ENCODE data around the gene PCNP.

PCNP gene

GRCh38 chr3:101544161-101544850, 29.7 kb upstream of the PCNP start:
- POLR2A ChIA-PET, result no interaction called here
- Histone ChIP-seq H3K36me3 (ENCODE audit: control insufficient read depth in 2 of 2, insufficient read depth in 1 of 2, low read length in 2 of 2) (no peaks in the 10 kb centered on the region), H3K4me3 (ENCODE audit: low read depth, low read length) (no peak overlapping the region), H3K9me3 (ENCODE audit: control insufficient read depth, insufficient read depth, low read depth, low read length) (no peaks in the 10 kb centered on the region), H3K27ac (ENCODE audit: extremely low read depth, low read depth, low read length) (no peak overlapping the region), H3K4me1 (ENCODE audit: control insufficient read depth, insufficient read depth, low read length) (no peaks in the 10 kb centered on the region)
- TF ChIP-seq ZNF670 (tag by site-specific recombination; IDR thresholded peaks at IDR 0.05; ENCODE audit: low read depth) (no peak), ZNF184 (tag by site-specific recombination; IDR thresholded peaks at IDR 0.05) (no peak), ZNF416 (tag by site-specific recombination; IDR thresholded peaks at IDR 0.05) (no peak), ZNF654 (tag by site-specific recombination; IDR thresholded peaks at IDR 0.05; ENCODE audit: low read depth) (no peak), ZNF549 (tag by site-specific recombination; IDR thresholded peaks at IDR 0.05) (no peak), RBAK (tag by site-specific recombination; IDR thresholded peaks at IDR 0.05) (no peak), ZXDB (tag by site-specific recombination; IDR thresholded peaks at IDR 0.05) (no peak), ZNF423 (tag by site-specific recombination; IDR thresholded peaks at IDR 0.05) (no peak), ZNF366 (tag by site-specific recombination; conservative IDR thresholded peaks at IDR 0.05) (no peak), ZNF324 (tag by site-specific recombination; IDR thresholded peaks at IDR 0.05) (no peak), ZNF140 (tag by site-specific recombination; IDR thresholded peaks at IDR 0.05) (no peak), ZNF266 (tag by site-specific recombination; IDR thresholded peaks at IDR 0.05; ENCODE audit: low read depth) (no peak)
- TF ChIP-seq, protein P1, sequence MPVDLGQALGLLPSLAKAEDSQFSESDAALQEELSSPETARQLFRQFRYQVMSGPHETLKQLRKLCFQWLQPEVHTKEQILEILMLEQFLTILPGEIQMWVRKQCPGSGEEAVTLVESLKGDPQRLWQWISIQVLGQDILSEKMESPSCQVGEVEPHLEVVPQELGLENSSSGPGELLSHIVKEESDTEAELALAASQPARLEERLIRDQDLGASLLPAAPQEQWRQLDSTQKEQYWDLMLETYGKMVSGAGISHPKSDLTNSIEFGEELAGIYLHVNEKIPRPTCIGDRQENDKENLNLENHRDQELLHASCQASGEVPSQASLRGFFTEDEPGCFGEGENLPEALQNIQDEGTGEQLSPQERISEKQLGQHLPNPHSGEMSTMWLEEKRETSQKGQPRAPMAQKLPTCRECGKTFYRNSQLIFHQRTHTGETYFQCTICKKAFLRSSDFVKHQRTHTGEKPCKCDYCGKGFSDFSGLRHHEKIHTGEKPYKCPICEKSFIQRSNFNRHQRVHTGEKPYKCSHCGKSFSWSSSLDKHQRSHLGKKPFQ (tag by site-specific recombination; IDR thresholded peaks at IDR 0.05), result no peak
- TF ChIP-seq, protein P2, sequence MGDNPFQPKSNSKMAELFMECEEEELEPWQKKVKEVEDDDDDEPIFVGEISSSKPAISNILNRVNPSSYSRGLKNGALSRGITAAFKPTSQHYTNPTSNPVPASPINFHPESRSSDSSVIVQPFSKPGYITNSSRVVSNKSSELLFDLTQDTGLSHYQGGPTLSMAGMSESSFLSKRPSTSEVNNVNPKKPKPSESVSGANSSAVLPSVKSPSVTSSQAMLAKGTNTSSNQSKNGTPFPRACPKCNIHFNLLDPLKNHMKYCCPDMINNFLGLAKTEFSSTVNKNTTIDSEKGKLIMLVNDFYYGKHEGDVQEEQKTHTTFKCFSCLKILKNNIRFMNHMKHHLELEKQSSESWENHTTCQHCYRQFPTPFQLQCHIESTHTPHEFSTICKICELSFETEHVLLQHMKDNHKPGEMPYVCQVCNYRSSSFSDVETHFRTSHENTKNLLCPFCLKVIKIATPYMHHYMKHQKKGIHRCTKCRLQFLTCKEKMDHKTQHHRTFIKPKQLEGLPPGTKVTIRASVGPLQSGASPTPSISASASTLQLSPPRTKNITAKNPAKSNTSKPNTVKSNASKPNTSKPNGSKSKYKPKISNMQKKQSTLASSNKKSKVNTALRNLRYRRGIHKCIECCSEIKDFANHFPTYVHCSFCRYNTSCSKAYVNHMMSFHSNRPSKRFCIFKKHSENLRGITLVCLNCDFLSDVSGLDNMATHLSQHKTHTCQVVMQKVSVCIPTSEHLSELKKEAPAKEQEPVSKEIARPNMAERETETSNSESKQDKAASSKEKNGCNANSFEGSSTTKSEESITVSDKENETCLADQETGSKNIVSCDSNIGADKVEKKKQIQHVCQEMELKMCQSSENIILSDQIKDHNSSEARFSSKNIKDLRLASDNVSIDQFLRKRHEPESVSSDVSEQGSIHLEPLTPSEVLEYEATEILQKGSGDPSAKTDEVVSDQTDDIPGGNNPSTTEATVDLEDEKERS (tag by site-specific recombination; IDR thresholded peaks at IDR 0.05), result no peak
- CTCF ChIA-PET, result no interaction called here

GRCh38 chr3:101548527-101549105, 25.4 kb upstream of the PCNP start:
- Histone ChIP-seq H3K36me3 (ENCODE audit: control insufficient read depth in 2 of 2, insufficient read depth in 1 of 2, low read length in 2 of 2) (no peaks in the 10 kb centered on the region), H3K4me1 (ENCODE audit: control insufficient read depth, insufficient read depth, low read length) (no peaks in the 10 kb centered on the region), H3K9me3 (ENCODE audit: control insufficient read depth, insufficient read depth, low read depth, low read length) (no peaks in the 10 kb centered on the region), H3K4me3 (ENCODE audit: low read depth, low read length) (no peak overlapping the region), H3K27ac (ENCODE audit: extremely low read depth, low read depth, low read length) (no peak overlapping the region)
- CTCF ChIA-PET, result interaction anchor here (1.1 kb wide), 1 partner anchor 89 kb away, joined by 4 read pairs; no protein-coding TSS in a partner anchor
- POLR2A ChIA-PET, result no interaction called here
- TF ChIP-seq ZNF248 (tag by site-specific recombination; IDR thresholded peaks at IDR 0.05), result no peak
- no peak for TF ChIP-seq ZNF529 (tag by site-specific recombination; IDR thresholded peaks at IDR 0.05; ENCODE audit: insufficient replicate concordance)
- TF ChIP-seq PRDM6 (tag by site-specific recombination; IDR thresholded peaks at IDR 0.05), result no peak
- TF ChIP-seq, protein P3, sequence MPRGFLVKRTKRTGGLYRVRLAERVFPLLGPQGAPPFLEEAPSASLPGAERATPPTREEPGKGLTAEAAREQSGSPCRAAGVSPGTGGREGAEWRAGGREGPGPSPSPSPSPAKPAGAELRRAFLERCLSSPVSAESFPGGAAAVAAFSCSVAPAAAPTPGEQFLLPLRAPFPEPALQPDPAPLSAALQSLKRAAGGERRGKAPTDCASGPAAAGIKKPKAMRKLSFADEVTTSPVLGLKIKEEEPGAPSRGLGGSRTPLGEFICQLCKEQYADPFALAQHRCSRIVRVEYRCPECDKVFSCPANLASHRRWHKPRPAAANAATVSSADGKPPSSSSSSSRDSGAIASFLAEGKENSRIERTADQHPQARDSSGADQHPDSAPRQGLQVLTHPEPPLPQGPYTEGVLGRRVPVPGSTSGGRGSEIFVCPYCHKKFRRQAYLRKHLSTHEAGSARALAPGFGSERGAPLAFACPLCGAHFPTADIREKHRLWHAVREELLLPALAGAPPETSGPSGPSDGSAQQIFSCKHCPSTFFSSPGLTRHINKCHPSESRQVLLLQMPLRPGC (tag by site-specific recombination; IDR thresholded peaks at IDR 0.05), result no peak
- TF ChIP-seq BCL11A (tag by site-specific recombination; IDR thresholded peaks at IDR 0.05; ENCODE audit: low read depth), result no peak
- TF ChIP-seq, protein P4, sequence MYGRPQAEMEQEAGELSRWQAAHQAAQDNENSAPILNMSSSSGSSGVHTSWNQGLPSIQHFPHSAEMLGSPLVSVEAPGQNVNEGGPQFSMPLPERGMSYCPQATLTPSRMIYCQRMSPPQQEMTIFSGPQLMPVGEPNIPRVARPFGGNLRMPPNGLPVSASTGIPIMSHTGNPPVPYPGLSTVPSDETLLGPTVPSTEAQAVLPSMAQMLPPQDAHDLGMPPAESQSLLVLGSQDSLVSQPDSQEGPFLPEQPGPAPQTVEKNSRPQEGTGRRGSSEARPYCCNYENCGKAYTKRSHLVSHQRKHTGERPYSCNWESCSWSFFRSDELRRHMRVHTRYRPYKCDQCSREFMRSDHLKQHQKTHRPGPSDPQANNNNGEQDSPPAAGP (tag by site-specific recombination; IDR thresholded peaks at IDR 0.05), result no peak
- TF ChIP-seq ZNF707 (tag by site-specific recombination; IDR thresholded peaks at IDR 0.05), result no peak
- no peak for TF ChIP-seq ZNF426 (tag by site-specific recombination; IDR thresholded peaks at IDR 0.05)
- TF ChIP-seq PATZ1 (tag by site-specific recombination; IDR thresholded peaks at IDR 0.05), result no peak
- no peak for TF ChIP-seq GLIS2 (tag by site-specific recombination; IDR thresholded peaks at IDR 0.05)
